Muscle layer of duodenum (tissue), 2 donors: ENCODE measurements around the gene GCA.
A peak's percentile ranks its signal among the peaks of the same experiment; 100 is the strongest.

Source experiments
- H3K27ac ChIP-seq: one replicate; pipeline ENCODE4 v1.7.0; 2013; ENCODE audit warnings: mild to moderate bottlenecking, low read length
- H3K27me3 ChIP-seq: one replicate; pipeline ENCODE4 v1.7.0; 2013; ENCODE audit warnings: low read depth, mild to moderate bottlenecking, control low read depth, low read length
- H3K36me3 ChIP-seq, 2 donors: one replicate each; pipeline ENCODE4 v1.7.0; 2013; ENCODE audit warnings: low read length in 2 of 2, control low read depth in 1 of 2, mild to moderate bottlenecking in 1 of 2; ENCODE audit not compliant: insufficient read depth in 2 of 2, control insufficient read depth in 1 of 2
- H3K4me1 ChIP-seq, 2 donors: one replicate each; pipeline ENCODE4 v1.7.0; 2013; ENCODE audit warnings: low read length in 2 of 2, mild to moderate bottlenecking in 2 of 2, control low read depth in 1 of 2, moderate library complexity in 1 of 2; ENCODE audit not compliant: insufficient read depth in 2 of 2, control insufficient read depth in 1 of 2
- H3K4me3 ChIP-seq, 2 donors: one replicate each; pipeline ENCODE4 v1.7.0; 2013; ENCODE audit warnings: low read length in 2 of 2, low read depth in 1 of 2, mild to moderate bottlenecking in 1 of 2
- H3K9me3 ChIP-seq, 2 donors: one replicate each; pipeline ENCODE4 v1.7.0; 2013; ENCODE audit warnings: low read length in 2 of 2, control low read depth in 1 of 2, mild to moderate bottlenecking in 1 of 2; ENCODE audit not compliant: control insufficient read depth in 1 of 2
- donor health status: healthy.

Gene GCA

DNA sequence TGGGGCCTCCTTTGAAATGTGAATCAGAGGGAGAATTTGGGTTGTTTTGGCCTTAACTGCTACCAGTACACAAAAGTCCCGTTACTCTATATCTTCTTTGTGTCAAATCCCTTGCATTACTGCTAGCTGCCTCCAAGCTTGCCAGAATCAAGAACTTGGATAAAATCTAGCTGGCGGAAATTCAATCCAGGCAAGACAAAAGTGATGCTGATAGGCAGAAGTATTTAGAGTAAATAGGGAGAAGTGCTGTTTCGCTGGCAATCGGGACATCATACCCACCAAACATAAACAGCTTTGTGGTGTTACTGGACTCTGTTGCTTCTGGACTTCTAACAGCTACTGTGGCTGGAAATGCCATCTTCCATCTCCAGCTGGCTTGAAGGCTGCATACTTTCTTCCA, 28.0 kb upstream of the GCA start:
- Histone ChIP-seq H3K9me3 (no peaks in the 10 kb centered on the region), H3K27ac (no peak overlapping the region), H3K27me3 (no peaks in the 10 kb centered on the region), H3K4me1 (peaks cover 0 to 7% of the 10 kb centered on the region in 2 donors), H3K4me3 (peak overlapping the region; percentile 6 to 95), H3K36me3 (no peaks in the 10 kb centered on the region)

DNA sequence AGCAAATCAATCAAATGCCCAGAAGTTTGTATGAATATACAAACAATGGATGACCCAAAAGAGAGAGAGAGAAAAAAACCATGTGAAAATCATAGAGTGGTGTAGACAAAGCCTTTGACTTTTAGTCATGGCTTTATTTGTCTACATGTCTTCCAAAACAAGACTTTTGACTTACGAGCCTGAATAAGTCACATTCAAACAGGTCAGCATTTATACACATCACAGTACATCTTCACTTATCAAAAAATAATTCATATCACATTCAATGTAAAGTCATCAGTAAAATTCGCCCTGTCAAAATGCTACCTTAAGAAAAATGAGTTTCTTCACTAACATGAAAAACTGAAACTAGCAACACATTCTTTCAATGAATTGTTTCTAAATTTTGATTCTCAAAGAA, 27.3 kb upstream of the GCA start:
- Histone ChIP-seq H3K4me1 (peaks cover 0 to 7% of the 10 kb centered on the region in 2 donors), H3K36me3 (no peaks in the 10 kb centered on the region), H3K27ac (no peak overlapping the region), H3K9me3 (no peaks in the 10 kb centered on the region), H3K27me3 (no peaks in the 10 kb centered on the region), H3K4me3 (peak overlapping the region; percentile 75 to 95)

DNA sequence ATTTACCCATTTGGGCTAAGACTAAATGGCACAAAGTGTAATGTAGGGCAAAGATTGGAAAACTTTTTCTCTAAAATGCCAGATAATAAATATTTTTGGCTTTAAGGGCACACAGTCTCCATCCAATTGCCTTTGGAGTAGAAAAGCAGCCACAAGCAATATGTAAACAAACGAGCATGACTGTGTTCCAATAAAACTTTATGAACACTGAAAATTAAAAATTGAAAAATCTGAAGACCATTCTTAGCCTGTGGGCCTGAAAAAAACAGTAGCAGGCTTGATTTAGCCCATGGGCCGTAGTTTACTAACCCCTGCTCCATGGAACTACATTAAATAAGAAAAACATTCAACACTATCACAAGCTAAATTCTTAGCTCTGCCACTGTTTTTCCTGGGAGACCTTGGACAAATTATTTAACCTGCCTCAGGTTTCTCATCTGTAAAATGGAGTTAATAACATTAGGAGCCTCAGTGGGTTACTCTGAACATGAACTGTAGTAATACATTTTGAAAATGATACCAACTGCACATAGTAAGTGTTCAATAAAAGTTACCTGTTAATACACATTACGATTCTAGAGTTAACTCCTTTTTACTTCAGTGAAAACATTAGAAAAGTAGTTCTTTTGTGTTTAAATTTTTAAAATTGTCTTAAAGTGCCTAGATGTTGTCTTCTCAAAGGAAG, 26.7 kb upstream of the GCA start:
- H3K9me3 ChIP-seq: no peaks in the 10 kb centered on the region
- H3K4me3 ChIP-seq: peak overlapping the region; percentile 75 to 95
- H3K27ac ChIP-seq: peak overlapping the region; percentile 90
- peaks cover 0 to 7% of the 10 kb centered on the region in 2 donors for H3K4me1 ChIP-seq
- H3K36me3 ChIP-seq: no peaks in the 10 kb centered on the region
- H3K27me3 ChIP-seq: no peaks in the 10 kb centered on the region

DNA sequence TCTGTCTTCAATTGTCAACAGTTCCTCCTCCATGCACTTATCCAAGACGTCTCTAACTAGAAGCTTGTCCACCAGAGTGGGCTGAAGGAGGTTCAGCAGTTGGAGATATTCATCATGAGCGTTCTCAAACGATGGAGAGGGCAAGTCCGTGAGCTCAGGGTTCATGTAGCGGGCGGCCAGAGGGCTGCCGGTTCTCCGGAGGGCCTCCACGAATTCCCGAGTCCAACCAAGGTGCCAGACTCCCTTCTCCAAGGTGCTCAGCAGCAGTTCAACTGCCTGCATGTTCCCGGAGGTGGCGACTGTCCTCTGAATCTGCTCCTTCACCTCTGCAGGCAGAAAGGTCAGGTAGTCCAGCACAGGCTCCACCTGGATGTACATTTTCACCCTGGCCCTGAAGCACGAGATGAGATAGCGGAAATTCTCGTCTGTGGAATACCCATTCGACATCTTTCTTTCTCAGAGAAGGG, 26.0 kb upstream of the GCA start:
- peaks cover 0 to 7% of the 10 kb centered on the region in 2 donors for H3K4me1 ChIP-seq
- peak overlapping the region; percentile 75 to 95 for H3K4me3 ChIP-seq
- no peaks in the 10 kb centered on the region for H3K36me3 ChIP-seq
- H3K27me3 ChIP-seq: no peaks in the 10 kb centered on the region
- H3K27ac ChIP-seq: peak overlapping the region; percentile 90
- H3K9me3 ChIP-seq: no peaks in the 10 kb centered on the region

DNA sequence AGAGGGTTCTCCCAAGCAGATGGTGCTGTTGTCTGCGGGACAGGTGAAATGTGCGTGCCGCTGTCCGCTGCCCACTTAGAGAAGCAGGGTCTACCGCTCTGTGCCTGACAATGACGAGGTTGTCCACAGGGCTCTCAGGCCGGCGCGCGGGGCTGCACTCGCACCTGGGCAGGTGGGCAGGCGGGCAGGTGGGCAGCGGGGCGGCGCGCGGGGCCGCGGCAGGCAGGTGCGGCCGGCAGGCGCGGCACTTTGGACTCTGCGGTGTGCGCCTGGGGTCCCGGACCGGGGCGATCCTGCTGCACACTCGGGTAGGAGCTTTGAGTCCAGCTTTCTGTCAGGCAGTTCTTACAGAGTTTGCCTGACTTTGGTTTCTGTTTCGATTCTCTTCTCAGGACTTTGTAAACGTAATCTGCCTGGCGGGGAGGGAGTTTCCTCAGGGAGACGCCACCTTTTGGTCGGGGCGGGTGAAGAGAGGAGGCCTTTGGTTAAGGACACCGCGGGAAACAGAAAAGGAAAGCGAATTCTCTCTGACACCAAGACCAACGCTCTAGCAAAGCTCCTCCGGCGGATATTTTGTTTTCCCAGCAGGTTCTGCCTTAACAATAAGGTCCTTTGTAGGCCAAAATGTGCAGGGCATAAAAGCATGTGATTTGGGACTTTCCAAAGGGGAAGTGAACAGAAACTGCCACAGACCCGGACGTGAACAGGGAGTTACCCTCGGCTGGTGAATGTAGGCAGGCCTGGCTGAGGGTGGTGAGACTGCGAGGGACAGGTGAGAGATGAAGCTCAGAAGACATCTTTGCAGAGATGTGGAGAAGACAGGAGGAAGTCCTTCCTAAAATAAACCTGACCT, 25.4 kb upstream of the GCA start, which contains the start of gene IFIH1:
IFIH1 (minus strand) TSS at position 357 of the 853 bp plus-strand sequence. CDS start 377 bp downstream, outside the sequence.
- no peaks in the 10 kb centered on the region for H3K27me3 ChIP-seq
- peak within 1 kb of the TSS; percentile 90 for H3K27ac ChIP-seq
- H3K36me3 ChIP-seq: no peaks in the 10 kb centered on the region
- peaks cover 0 to 7% of the 10 kb centered on the region in 2 donors for H3K4me1 ChIP-seq
- peak within 1 kb of the TSS; percentile 75 to 95 for H3K4me3 ChIP-seq
- H3K9me3 ChIP-seq: no peaks in the 10 kb centered on the region

DNA sequence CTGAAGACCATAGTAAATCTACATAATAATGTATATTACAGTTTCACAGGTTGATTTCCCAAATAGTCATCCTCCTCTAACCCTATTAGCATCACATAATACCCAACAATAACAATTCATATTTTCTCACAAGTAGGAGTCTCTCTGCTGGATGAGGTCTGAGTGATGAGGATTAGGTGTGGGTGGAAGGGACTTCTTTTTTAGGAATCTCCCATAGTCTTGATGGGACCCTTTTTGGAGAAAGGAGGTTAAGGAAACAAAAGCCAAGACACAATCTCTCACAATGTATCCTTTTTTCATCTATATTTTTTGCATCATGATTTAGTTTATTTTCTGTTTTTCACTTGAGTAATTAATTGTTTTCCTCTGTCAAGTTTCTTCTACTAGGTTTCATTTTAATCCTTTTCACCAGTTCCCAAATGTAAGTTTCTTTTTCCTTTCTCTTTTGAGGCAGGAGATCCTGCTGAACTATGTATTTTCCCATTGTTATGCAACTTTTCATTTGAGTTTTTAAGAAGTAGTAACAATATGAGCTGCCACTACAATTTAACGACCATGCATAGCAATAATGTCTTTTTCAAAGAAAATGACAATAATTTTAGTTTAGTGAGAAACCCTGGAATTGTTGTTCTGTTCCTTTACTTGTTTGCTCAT, 22.9 kb upstream of the GCA start:
- no peaks in the 10 kb centered on the region for H3K27me3 ChIP-seq
- H3K36me3 ChIP-seq: no peaks in the 10 kb centered on the region
- H3K4me1 ChIP-seq: peaks cover 0 to 2% of the 10 kb centered on the region in 2 donors
- H3K27ac ChIP-seq: no peak overlapping the region
- no peak overlapping the region for H3K4me3 ChIP-seq
- H3K9me3 ChIP-seq: no peaks in the 10 kb centered on the region

DNA sequence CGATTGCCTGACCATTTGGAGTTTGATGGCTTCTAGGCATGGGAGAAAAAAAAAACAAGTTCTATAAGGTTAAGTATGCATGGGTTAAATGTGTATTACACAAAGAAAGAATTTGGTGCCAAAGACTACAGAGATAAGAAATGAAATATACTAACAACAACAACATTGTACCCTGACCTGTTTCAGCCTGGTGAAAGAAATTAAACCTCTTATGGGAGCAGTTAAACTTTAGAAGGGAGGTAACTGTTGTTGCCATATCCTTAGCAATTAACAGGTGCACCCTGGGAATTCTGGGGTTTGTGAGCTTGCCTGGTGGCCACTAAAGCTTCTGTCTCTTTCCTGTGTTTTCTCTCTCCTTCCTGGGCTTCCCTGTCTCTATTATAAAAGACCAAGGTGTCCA, 19.0 kb upstream of the GCA start:
- no peaks in the 10 kb centered on the region for H3K27me3 ChIP-seq

DNA sequence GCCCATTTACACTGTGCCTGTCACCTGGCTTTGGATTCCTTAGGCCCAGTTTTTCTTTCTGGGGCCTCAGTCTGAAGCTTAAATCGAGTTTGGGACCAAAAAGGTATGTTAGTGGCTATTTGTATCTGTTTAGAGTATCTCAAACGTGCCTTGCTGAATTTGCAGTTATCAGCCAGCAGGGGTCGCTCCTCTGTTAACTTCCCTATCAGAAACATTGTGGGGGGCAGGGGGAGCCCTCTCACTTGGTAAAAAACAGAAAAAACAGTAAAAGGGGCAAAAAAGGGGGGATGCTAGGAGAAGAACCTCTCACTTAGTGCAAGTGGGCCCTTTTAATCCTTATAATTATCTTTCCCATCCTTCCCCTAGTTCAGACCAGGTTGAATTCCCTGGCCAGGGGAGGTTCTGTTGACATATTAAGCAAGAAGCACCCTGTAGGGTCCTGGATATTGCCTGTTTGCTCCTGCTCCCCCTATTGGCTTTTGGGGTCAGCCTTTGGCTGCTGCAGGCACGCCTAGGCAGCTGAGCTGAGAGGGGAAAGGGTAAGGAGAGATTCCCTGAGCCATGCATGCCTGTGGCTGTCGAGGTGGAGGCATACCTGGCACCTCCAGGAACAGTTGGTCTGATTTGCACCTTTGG, 16.7 kb upstream of the GCA start:
- H3K4me1 ChIP-seq: no peaks in the 10 kb centered on the region
- H3K36me3 ChIP-seq: no peaks in the 10 kb centered on the region
- H3K4me3 ChIP-seq: no peak overlapping the region
- no peak overlapping the region for H3K27ac ChIP-seq
- H3K9me3 ChIP-seq: no peaks in the 10 kb centered on the region
- no peaks in the 10 kb centered on the region for H3K27me3 ChIP-seq

More for the DNA sequence above, 19.0 kb upstream of the GCA start:
- Histone ChIP-seq H3K4me3 (no peak overlapping the region), H3K36me3 (no peaks in the 10 kb centered on the region), H3K4me1 (no peaks in the 10 kb centered on the region), H3K27ac (no peak overlapping the region), H3K9me3 (no peaks in the 10 kb centered on the region)

DNA sequence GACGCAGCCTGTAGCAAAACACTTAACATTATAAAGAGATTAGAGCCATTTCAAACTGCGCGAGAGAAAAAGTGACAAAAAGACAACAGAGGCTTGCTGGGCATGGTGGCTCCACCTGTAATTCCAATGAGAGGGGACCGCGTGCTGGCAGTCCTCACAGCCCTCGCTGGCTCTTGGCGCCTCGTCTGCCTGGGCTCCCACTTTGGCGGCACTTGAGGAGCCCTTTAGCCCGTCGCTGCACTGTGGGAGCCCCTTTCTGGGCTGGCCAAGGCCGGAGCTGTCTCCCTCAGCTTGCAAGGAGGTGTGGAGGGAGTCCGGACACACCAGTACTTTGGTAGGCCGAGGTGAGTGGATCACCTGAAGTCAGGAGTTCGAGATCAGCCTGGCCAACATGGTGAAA, 16.1 kb upstream of the GCA start:
- H3K9me3 ChIP-seq: no peaks in the 10 kb centered on the region
- no peak overlapping the region for H3K4me3 ChIP-seq
- H3K27me3 ChIP-seq: no peaks in the 10 kb centered on the region
- no peaks in the 10 kb centered on the region for H3K36me3 ChIP-seq
- H3K27ac ChIP-seq: no peak overlapping the region
- no peaks in the 10 kb centered on the region for H3K4me1 ChIP-seq

DNA sequence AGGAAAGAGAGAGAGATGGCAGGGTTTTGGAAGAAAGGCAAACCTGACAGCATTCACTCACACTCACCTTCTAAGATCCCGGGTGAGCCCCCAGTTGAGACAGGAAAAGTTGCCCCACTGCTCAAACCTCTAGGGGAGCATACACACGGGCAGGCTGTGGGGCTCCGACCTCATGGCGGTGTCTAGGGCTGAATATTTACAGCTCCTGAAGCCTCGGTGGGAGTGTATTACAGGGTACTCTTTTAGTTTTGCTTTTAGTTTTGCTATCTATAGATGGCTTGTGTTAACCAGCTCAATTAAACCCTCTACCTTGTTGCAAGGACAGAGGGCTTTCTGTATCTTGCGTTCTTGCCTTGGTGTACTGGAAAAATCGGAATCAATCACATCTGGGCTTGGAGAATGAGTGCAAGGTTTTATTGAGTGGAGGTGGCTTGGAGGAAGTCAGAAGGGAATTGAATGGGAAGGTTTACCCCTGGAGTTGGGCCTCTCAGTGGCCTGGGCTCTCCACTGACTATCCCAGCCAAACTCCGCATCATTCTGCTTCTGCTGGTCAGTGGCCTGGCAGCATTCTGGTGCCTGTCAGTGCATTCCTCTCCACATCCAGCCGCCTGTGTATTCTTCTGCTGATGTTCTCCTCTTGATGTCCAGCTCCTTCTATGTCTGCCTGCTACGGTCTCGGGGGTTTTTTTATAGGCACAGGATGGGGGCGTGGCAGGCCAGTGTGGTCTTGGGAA, 15.3 kb upstream of the GCA start:
- Histone ChIP-seq H3K27me3 (no peaks in the 10 kb centered on the region), H3K4me3 (no peak overlapping the region), H3K27ac (no peak overlapping the region), H3K9me3 (no peaks in the 10 kb centered on the region), H3K36me3 (no peaks in the 10 kb centered on the region), H3K4me1 (no peaks in the 10 kb centered on the region)
